ENCODE results near the gene ARHGEF6. TPM values are rescaled to one million over a fixed set of nuclear protein-coding genes. Genes with fewer than 3 reads are reported as not detected.

The ARHGEF6 gene
- total RNA-seq, 4 donors from 2014 or later: 72.3 to 95.2 (median 72.9) TPM

DNA sequence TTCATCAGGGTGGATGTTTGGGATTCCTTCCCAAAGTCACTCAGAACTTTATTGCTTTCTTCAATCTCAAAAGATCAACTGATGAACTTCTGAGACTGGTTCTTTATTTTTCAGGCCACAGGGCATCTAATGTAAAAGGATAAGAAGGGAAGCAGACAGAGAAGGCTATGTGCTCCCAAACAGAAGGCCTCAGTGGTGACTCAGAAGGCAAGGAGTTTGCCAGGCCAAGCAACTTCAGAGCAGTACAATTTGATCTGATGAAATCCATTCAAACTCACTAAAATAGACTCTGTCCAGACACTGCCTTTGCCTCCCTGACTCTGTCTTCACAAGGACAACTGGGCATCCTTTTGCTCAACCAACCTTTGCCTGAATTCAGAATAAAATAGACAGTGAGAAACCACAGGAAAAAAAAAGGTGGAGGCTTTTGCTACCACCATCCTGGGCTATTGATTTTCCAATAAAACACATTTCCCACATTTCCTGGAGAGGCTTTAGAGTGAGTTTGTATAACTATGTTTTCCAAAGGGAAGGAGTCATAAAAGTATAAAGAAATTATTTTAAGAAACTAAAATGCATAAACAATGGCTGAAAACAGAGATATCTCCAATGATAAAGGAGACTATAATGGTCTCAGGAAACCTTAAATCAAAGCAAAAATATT lies 55.2 kb downstream of the ARHGEF6 start:
- TF ChIP-seq, protein P1, sequence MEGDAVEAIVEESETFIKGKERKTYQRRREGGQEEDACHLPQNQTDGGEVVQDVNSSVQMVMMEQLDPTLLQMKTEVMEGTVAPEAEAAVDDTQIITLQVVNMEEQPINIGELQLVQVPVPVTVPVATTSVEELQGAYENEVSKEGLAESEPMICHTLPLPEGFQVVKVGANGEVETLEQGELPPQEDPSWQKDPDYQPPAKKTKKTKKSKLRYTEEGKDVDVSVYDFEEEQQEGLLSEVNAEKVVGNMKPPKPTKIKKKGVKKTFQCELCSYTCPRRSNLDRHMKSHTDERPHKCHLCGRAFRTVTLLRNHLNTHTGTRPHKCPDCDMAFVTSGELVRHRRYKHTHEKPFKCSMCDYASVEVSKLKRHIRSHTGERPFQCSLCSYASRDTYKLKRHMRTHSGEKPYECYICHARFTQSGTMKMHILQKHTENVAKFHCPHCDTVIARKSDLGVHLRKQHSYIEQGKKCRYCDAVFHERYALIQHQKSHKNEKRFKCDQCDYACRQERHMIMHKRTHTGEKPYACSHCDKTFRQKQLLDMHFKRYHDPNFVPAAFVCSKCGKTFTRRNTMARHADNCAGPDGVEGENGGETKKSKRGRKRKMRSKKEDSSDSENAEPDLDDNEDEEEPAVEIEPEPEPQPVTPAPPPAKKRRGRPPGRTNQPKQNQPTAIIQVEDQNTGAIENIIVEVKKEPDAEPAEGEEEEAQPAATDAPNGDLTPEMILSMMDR (IDR thresholded peaks at IDR 0.05; ENCODE audit: low read depth): no peak

DNA sequence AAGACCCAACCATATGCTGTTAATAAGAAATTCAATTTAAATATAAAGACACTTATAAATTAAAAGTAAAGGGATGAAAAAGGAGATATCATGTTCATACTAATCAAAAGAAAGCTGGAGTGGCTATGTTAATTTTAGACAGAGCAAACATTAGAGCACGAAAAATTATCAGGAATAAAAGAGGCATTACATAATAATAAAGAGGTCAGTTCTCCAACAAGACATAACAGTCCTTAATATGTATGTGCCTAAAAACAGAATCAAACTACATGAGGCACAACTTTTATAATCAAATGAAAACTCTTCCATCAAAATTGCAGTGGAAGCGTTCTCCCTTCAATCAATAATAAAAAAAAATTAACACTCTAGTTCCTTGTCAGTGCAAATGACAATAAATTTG lies 62.6 kb downstream of the ARHGEF6 start:
- TF ChIP-seq, protein P1 (IDR thresholded peaks at IDR 0.05; ENCODE audit: low read depth): no peak

GRCh38 chrX:136714626-136715599 lies 65.8 kb downstream of the ARHGEF6 start:
- TF ChIP-seq, protein P1 (IDR thresholded peaks at IDR 0.05; ENCODE audit: low read depth): no peak

GRCh38 chrX:136712650-136713310 lies 68.0 kb downstream of the ARHGEF6 start:
- TF ChIP-seq, protein P1 (IDR thresholded peaks at IDR 0.05; ENCODE audit: low read depth): no peak

- TF ChIP-seq, protein P1 (IDR thresholded peaks at IDR 0.05; ENCODE audit: low read depth): no peak
Observed at GRCh38 chrX:136711147-136711546, 69.6 kb downstream of the ARHGEF6 start.

- TF ChIP-seq, protein P1 (IDR thresholded peaks at IDR 0.05; ENCODE audit: low read depth): no peak
Observed at GRCh38 chrX:136710325-136710951, 70.3 kb downstream of the ARHGEF6 start.

Measured in subcutaneous adipose tissue (tissue), 4 donors.